ENCODE results near the gene PLAAT4.

DNA sequence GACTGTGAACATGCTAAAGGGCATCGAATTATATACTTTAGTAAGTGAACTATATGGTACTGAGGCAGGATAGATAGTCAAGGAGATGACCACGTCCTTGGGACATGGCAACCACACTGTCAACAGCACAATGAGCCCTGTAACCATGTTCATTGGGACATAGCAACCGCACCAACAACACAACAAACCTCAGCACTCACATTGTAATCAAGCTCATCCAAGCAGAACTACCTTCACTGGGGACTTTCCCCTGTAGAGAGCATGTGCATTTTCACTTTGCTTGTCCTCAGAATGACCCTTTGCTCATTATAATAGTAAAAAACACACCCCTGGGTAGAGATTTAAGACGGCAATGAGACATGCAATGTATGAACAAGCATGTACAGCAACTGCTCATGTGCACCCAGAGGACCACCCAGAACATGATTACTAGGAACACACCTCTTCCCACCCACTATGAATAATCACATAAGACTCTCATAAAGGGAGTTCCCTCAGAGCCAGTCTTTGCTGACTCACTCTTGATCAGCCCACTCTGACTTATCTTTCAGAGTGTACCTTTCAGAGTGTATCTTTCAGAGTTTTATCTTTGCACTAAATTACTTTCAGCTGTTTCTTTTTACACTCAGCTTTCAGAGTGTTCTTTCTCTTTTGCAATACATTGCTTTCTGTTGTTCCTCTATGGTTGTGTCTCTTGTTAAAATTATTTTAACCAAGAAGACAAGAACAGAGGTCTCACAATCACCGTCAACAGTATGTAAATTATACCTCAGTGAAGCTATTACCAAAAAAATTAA lies 30.6 kb downstream of the PLAAT4 start:
- TF ChIP-seq BRCA1 (IDR thresholded peaks at IDR 0.05; ENCODE audit: low read depth, low read length) (no peak), HDAC6 (IDR thresholded peaks at IDR 0.05; ENCODE audit: unreplicated experiment) (no peak), POLR2AphosphoS5 (IDR thresholded peaks at IDR 0.05; ENCODE audit: low read length) (peak; percentile 58), EZH2 (IDR thresholded peaks at IDR 0.05; ENCODE audit: borderline replicate concordance, control insufficient read depth, low read depth, low read length) (no peak), CBX5 (IDR thresholded peaks at IDR 0.05; ENCODE audit: low read depth) (no peak), FOXM1 (IDR thresholded peaks at IDR 0.05; ENCODE audit: low read depth, low read length) (peak; percentile 78)
- TF ChIP-seq, protein P1, sequence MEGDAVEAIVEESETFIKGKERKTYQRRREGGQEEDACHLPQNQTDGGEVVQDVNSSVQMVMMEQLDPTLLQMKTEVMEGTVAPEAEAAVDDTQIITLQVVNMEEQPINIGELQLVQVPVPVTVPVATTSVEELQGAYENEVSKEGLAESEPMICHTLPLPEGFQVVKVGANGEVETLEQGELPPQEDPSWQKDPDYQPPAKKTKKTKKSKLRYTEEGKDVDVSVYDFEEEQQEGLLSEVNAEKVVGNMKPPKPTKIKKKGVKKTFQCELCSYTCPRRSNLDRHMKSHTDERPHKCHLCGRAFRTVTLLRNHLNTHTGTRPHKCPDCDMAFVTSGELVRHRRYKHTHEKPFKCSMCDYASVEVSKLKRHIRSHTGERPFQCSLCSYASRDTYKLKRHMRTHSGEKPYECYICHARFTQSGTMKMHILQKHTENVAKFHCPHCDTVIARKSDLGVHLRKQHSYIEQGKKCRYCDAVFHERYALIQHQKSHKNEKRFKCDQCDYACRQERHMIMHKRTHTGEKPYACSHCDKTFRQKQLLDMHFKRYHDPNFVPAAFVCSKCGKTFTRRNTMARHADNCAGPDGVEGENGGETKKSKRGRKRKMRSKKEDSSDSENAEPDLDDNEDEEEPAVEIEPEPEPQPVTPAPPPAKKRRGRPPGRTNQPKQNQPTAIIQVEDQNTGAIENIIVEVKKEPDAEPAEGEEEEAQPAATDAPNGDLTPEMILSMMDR (IDR thresholded peaks at IDR 0.05 in 2 of 3, conservative IDR thresholded peaks at IDR 0.05 in 1 of 3; ENCODE audit: control insufficient read depth in 2 of 3, extremely low read depth in 1 of 3, insufficient read depth in 1 of 3, low read depth in 3 of 3, low read length in 3 of 3) = no peak
